OCI-LY7 (cell line): ENCODE results near the gene IKBKE. TPM values are rescaled to one million over a fixed set of nuclear protein-coding genes. Genes with fewer than 3 reads are reported as not detected.

Source experiments
- BruUV-seq: library from RNA; stranded (reverse); fragments of 400-500 nt; replicated peaks from 2 replicates; lab custom pipeline; 2021; lab: Mats Ljungman, UMichigan
- CTCF ChIA-PET: fragments of 300-600 bp; sonication (Branson Sonifier 250); formaldehyde crosslinking; loops from one replicate; lab custom pipeline; 2022; ENCODE audit warnings: antibody characterized with exemption; ENCODE audit not compliant: unreplicated experiment; lab: Charles Lee
- POLR2A ChIA-PET: fragments of 300-600 bp; sonication (Branson Sonifier 250); formaldehyde crosslinking; loops from one replicate; lab custom pipeline; 2022; ENCODE audit warnings: antibody characterized with exemption; lab: Charles Lee
- DNase-seq: peaks from one replicate; pipeline ENCODE4 v3.0.0-alpha.2; 2015; ENCODE audit warnings: low spot score
- H2AFZ ChIP-seq: fragments of 200-600 bp; sonication (generic), shearing (Covaris generic); 2 replicates; pipeline ENCODE4 v1.6.1; 2014; ENCODE audit warnings: mild to moderate bottlenecking, antibody characterized with exemption, low read length, moderate library complexity
- H3K27ac ChIP-seq: fragments of 200-600 bp; sonication (generic); 2 replicates; pipeline ENCODE4 v1.5.1; 2014; ENCODE audit warnings: mixed run types, low read depth, mild to moderate bottlenecking, moderate library complexity, low read length, inconsistent platforms; ENCODE audit not compliant: poor library complexity, severe bottlenecking
- H3K36me3 ChIP-seq: fragments of 200-600 bp; sonication (generic); 2 replicates; pipeline ENCODE4 v1.6.1; 2014; ENCODE audit warnings: mild to moderate bottlenecking, antibody characterized with exemption, low read length, moderate library complexity, mixed read lengths; ENCODE audit not compliant: insufficient read depth
- H3K4me1 ChIP-seq: fragments of 200-600 bp; sonication (generic); 2 replicates; pipeline ENCODE4 v1.5.1; 2014; ENCODE audit warnings: mild to moderate bottlenecking, low read length; ENCODE audit not compliant: insufficient read depth, poor library complexity, severe bottlenecking
- H3K4me2 ChIP-seq: fragments of 200-600 bp; sonication (generic); 2 replicates; pipeline ENCODE4 v1.6.1; 2014; ENCODE audit warnings: mild to moderate bottlenecking, low read length
- H3K4me3 ChIP-seq: fragments of 200-600 bp; sonication (generic); 2 replicates; pipeline ENCODE4 v1.5.1; 2014; ENCODE audit warnings: mild to moderate bottlenecking, low read depth, low read length; ENCODE audit not compliant: poor library complexity, severe bottlenecking
- H3K79me2 ChIP-seq: fragments of 200-600 bp; sonication (generic); 2 replicates; pipeline ENCODE4 v1.6.1; 2016; ENCODE audit warnings: low read depth, mild to moderate bottlenecking, low read length, moderate library complexity, mixed read lengths; ENCODE audit not compliant: insufficient read depth
- H3K9me2 ChIP-seq: fragments of 200-600 bp; sonication (generic); 2 replicates; pipeline ENCODE4 v1.6.1; 2016; ENCODE audit warnings: mild to moderate bottlenecking, low read length, mixed read lengths; ENCODE audit not compliant: insufficient read depth
- H3K9me3 ChIP-seq: fragments of 200-600 bp; sonication (generic); 2 replicates; pipeline ENCODE4 v1.6.1; 2014; ENCODE audit warnings: mild to moderate bottlenecking, mixed run types, low read length, mixed read lengths
- H4K20me1 ChIP-seq: fragments of 200-600 bp; sonication (generic); 2 replicates; pipeline ENCODE4 v1.6.1; 2014; ENCODE audit warnings: mild to moderate bottlenecking, antibody characterized with exemption, low read length, moderate library complexity, mixed read lengths; ENCODE audit not compliant: insufficient read depth
- EZH2phosphoT487 ChIP-seq: fragments of 200-600 bp; sonication (generic); IDR thresholded peaks from 2 replicates; pipeline ENCODE4 v1.6.1; 2018; ENCODE audit warnings: low read depth, borderline replicate concordance, mild to moderate bottlenecking, mixed run types, antibody characterized with exemption, low read length, moderate library complexity, mixed read lengths
- intact Hi-C: fragments of 100-400 bp; cut with micrococcal nuclease; formaldehyde crosslinking; loops from one replicate; pipeline ENCODE4 v1.10.0; 2022; ENCODE audit not compliant: unreplicated experiment
- total RNA-seq, 2 experiments: library from RNA; depleted of rRNA in 1 of 2; stranded (reverse); fragments of >200 nt in 1 of 2; shearing (Covaris generic) in 1 of 2; gene quantifications; 2 replicates each; pipeline ENCODE4 v1.2.3, GENCODE V29; 2014 to 2022
- TF ChIP-seq, protein P1 (sequence below): fragments of 200-600 bp; sonication (generic); conservative IDR thresholded peaks from 2 replicates; pipeline ENCODE4 v1.5.1; 2014; ENCODE audit warnings: mild to moderate bottlenecking, antibody characterized with exemption, low read length, moderate library complexity, mixed read lengths

IKBKE gene
- total RNA-seq, 2 experiments from 2014 or later: 23.9 to 38.5 TPM

DNA sequence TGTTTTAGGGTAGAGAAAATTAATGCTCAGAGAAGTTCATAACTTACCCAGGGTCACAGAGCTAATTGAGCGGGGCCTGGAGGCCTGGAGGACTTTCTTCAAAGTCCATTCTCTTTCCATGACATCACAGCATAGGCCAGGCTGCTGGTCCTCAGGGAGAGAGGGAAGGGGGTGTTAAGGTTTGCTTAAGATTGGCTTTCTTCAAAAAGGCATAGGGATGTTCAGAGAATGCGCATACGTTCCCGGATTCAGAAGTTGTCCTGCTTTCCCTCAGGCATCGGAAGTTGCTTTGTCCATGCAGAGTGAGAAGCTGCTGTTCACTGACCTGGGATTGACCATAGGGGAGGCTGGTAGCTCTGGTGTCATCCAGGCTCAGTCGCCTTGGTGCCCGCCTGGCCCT is 62.1 kb downstream of the IKBKE start:
- no peaks in the 10 kb centered on the region for H3K9me3 ChIP-seq
- intact Hi-C loops: no loop called here
- no peaks in the 10 kb centered on the region for H3K9me2 ChIP-seq
- no peak overlapping the region for H3K4me2 ChIP-seq
- H3K27ac ChIP-seq: no peak overlapping the region
- no peak for DNase-seq
- no TSS peak for BruUV-seq
- no peak overlapping the region for H3K4me3 ChIP-seq
- TF ChIP-seq EZH2phosphoT487: no peak
- TF ChIP-seq, protein P1, sequence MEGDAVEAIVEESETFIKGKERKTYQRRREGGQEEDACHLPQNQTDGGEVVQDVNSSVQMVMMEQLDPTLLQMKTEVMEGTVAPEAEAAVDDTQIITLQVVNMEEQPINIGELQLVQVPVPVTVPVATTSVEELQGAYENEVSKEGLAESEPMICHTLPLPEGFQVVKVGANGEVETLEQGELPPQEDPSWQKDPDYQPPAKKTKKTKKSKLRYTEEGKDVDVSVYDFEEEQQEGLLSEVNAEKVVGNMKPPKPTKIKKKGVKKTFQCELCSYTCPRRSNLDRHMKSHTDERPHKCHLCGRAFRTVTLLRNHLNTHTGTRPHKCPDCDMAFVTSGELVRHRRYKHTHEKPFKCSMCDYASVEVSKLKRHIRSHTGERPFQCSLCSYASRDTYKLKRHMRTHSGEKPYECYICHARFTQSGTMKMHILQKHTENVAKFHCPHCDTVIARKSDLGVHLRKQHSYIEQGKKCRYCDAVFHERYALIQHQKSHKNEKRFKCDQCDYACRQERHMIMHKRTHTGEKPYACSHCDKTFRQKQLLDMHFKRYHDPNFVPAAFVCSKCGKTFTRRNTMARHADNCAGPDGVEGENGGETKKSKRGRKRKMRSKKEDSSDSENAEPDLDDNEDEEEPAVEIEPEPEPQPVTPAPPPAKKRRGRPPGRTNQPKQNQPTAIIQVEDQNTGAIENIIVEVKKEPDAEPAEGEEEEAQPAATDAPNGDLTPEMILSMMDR: no peak
- ChIA-PET POLR2A (no interaction called here), CTCF (no interaction called here)
- no peaks in the 10 kb centered on the region for H3K79me2 ChIP-seq
- H4K20me1 ChIP-seq: no peaks in the 10 kb centered on the region
- H3K4me1 ChIP-seq: no peaks in the 10 kb centered on the region
- no peaks in the 10 kb centered on the region for H3K36me3 ChIP-seq
- no peak overlapping the region for H2AFZ ChIP-seq

DNA sequence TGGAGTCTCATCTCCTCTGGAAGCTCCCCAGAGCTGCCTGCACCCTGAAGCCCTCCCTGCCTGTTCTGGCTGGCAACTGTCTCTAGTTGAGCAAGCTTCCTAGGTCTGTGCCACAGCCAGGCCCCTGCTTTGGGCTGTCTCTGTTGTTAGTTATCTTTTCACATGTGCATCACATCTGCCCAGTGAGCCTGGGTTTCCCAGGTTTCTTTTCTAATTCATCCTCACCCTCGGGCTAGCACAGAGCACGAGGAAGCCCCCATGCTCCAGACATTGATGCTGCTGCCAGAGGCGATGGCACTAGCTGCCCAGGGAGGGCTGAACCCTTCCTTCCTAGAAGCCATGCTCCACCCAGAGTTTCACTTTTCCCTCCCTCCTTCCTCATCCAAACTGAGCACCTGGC is 64.3 kb downstream of the IKBKE start:
- no TSS peak for BruUV-seq
- no peak overlapping the region for H2AFZ ChIP-seq
- H3K4me3 ChIP-seq: no peak overlapping the region
- H3K79me2 ChIP-seq: no peaks in the 10 kb centered on the region
- H3K4me2 ChIP-seq: no peak overlapping the region
- CTCF ChIA-PET: interaction anchor here (0.7 kb wide), 1 partner anchor 12 kb away, joined by 3 read pairs; no protein-coding TSS in a partner anchor
- no peak for TF ChIP-seq EZH2phosphoT487
- TF ChIP-seq, protein P1: no peak
- no peak for DNase-seq
- peaks cover 3% of the 10 kb centered on the region for H3K4me1 ChIP-seq
- H3K27ac ChIP-seq: no peak overlapping the region
- POLR2A ChIA-PET: no interaction called here
- H3K9me2 ChIP-seq: no peaks in the 10 kb centered on the region
- no peaks in the 10 kb centered on the region for H3K36me3 ChIP-seq
- no peaks in the 10 kb centered on the region for H3K9me3 ChIP-seq
- H4K20me1 ChIP-seq: no peaks in the 10 kb centered on the region
- intact Hi-C loops: no loop called here

GRCh38 chr1:206535853-206536188 is 65.5 kb downstream of the IKBKE start:
- DNase-seq: no peak
- no peak overlapping the region for H3K4me2 ChIP-seq
- intact Hi-C loops: loop anchor here (5.0 kb wide), 1 partner anchor 39 kb away; no protein-coding TSS in a partner anchor
- no peaks in the 10 kb centered on the region for H3K79me2 ChIP-seq
- no peaks in the 10 kb centered on the region for H3K36me3 ChIP-seq
- BruUV-seq: no TSS peak
- H4K20me1 ChIP-seq: no peaks in the 10 kb centered on the region
- H2AFZ ChIP-seq: no peak overlapping the region
- POLR2A ChIA-PET: no interaction called here
- H3K27ac ChIP-seq: no peak overlapping the region
- H3K4me3 ChIP-seq: no peak overlapping the region
- no peaks in the 10 kb centered on the region for H3K9me2 ChIP-seq
- CTCF ChIA-PET: no interaction called here
- TF ChIP-seq, protein P1: no peak
- no peak for TF ChIP-seq EZH2phosphoT487
- no peaks in the 10 kb centered on the region for H3K9me3 ChIP-seq
- H3K4me1 ChIP-seq: peaks cover 14% of the 10 kb centered on the region
